Activated CD8-positive, alpha-beta memory T cell treated with anti-CD3 and anti-CD28 coated beads, Interleukin-2, amount 50 U/mL, for 24 hours (primary cell): Measurements from ENCODE around the gene GRK2.

ENCODE experiments used
- DNase-seq: peaks from one replicate; pipeline ENCODE4 v3.0.0-alpha.2; 2020; ENCODE audit errors: extremely low read depth

The GRK2 gene

DNA sequence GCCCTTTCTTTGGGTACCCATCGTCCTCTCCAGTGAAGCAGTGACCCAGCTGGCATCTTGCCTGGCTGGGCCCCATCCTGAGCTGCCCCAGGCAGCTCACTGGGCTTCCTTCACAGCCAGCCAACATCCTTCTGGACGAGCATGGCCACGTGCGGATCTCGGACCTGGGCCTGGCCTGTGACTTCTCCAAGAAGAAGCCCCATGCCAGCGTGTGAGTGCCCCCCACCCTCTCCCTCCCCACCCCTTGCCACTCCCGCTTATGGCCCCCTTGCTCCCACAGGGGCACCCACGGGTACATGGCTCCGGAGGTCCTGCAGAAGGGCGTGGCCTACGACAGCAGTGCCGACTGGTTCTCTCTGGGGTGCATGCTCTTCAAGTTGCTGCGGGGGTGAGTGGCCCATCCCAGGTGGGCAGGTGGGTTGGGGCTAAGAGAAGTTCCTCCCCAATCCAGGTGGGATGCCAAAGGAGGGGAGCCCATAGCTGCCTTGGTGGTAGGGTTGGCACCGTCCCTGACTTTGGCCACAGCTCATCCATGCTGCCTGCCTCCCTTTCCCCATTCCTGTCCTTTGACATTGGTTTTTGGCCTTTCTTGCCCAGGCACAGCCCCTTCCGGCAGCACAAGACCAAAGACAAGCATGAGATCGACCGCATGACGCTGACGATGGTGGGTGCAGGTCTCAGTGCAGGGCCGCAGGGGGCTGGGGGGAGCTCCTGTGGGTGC lies 16.0 kb downstream of the GRK2 start:
- no peak for DNase-seq

DNA sequence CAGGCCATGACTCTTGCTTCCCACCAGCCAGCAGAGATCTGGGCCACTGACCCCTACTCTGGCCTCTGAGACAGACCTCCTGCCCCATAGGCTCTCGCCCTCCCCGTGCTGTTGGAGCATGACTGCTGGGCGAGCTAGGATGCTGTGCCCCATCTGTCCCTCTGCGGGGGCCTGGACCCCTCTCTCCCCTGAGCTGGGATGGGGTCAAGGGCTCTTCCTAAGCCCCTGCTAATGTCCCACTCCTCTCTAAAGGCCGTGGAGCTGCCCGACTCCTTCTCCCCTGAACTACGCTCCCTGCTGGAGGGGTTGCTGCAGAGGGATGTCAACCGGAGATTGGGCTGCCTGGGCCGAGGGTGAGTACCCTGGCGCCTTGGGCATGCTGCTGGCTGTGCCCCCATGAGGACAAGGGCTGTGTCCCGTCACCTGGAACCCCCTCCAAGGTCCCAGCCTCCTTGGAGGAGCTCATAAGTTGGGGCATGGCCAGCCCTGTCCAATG lies 16.7 kb downstream of the GRK2 start:
- DNase-seq: no peak

DNA sequence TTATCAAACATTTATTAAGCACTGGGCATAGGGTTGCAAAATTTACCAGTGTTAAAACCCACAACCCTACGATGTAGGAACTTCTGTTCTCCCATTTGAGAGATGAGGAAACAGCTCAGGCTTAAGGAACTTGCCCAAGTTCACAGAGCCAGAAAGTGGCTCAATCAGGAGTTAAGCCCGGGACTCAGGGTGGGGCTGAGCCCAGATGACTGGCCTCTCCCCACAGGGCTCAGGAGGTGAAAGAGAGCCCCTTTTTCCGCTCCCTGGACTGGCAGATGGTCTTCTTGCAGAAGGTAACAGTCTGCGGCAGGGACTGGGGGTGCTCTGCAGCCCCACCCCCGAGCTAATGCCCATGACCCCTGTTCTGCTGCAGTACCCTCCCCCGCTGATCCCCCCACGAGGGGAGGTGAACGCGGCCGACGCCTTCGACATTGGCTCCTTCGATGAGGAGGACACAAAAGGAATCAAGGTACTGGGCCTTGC lies 17.2 kb downstream of the GRK2 start:
- DNase-seq: no peak

DNA sequence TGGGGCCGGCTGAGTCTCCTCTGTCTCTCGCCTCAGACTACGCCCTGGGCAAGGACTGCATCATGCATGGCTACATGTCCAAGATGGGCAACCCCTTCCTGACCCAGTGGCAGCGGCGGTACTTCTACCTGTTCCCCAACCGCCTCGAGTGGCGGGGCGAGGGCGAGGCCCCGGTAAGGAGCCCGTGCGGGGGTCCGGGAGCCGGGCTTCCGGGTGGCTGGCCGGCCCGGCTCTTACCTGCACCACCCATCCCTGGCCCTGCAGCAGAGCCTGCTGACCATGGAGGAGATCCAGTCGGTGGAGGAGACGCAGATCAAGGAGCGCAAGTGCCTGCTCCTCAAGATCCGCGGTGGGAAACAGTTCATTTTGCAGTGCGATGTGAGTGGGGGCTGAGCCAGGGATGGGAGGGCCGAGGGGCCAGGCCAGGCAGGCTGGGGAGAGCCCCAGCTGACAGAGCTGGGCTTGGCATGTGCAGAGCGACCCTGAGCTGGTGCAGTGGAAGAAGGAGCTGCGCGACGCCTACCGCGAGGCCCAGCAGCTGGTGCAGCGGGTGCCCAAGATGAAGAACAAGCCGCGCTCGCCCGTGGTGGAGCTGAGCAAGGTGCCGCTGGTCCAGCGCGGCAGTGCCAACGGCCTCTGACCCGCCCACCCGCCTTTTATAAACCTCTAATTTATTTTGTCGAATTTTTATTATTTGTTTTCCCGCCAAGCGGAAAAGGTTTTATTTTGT lies 18.7 kb downstream of the GRK2 start:
- no peak for DNase-seq

DNA sequence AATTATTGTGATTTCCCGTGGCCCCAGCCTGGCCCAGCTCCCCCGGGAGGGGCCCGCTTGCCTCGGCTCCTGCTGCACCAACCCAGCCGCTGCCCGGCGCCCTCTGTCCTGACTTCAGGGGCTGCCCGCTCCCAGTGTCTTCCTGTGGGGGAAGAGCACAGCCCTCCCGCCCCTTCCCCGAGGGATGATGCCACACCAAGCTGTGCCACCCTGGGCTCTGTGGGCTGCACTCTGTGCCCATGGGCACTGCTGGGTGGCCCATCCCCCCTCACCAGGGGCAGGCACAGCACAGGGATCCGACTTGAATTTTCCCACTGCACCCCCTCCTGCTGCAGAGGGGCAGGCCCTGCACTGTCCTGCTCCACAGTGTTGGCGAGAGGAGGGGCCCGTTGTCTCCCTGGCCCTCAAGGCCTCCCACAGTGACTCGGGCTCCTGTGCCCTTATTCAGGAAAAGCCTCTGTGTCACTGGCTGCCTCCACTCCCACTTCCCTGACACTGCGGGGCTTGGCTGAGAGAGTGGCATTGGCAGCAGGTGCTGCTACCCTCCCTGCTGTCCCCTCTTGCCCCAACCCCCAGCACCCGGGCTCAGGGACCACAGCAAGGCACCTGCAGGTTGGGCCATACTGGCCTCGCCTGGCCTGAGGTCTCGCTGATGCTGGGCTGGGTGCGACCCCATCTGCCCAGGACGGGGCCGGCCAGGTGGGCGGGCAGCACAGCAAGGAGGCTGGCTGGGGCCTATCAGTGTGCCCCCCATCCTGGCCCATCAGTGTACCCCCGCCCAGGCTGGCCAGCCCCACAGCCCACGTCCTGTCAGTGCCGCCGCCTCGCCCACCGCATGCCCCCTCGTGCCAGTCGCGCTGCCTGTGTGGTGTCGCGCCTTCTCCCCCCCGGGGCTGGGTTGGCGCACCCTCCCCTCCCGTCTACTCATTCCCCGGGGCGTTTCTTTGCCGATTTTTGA lies 19.5 kb downstream of the GRK2 start:
- no peak for DNase-seq

DNA sequence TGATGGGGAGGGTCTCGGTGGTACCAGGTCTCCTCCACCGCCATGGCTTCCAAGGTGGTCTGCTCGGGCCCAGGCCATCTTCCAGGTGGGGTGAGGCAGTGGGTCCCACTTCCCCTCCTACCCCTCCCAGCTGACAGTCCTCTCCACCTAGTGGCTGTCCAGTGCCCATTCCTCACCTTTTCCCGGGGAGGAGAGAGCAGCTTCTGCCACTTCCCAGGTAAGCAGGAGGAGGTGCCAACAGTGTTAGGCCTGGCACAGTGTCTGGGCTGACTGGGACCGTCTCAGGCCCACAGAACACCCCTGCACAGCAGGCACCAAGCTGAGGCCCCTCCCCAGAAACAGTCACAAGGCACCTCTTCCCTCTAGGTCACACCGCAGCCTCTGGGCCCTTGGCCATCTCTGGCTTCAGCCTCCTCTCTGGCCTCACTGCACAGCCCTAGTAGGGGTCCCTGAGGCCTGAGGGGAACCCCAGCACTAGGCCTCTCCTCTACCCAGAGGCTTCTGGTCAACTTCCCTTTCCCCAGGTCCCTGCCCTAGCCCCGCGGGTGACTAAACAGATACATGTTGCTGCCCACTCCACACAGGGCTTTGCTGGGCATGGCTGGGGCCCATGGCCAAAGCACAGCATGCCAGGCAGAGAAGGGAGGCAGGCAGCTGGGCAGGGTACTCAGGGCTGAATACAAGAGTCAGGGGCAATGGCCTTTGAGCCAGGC lies 20.5 kb downstream of the GRK2 start:
- DNase-seq: no peak

DNA sequence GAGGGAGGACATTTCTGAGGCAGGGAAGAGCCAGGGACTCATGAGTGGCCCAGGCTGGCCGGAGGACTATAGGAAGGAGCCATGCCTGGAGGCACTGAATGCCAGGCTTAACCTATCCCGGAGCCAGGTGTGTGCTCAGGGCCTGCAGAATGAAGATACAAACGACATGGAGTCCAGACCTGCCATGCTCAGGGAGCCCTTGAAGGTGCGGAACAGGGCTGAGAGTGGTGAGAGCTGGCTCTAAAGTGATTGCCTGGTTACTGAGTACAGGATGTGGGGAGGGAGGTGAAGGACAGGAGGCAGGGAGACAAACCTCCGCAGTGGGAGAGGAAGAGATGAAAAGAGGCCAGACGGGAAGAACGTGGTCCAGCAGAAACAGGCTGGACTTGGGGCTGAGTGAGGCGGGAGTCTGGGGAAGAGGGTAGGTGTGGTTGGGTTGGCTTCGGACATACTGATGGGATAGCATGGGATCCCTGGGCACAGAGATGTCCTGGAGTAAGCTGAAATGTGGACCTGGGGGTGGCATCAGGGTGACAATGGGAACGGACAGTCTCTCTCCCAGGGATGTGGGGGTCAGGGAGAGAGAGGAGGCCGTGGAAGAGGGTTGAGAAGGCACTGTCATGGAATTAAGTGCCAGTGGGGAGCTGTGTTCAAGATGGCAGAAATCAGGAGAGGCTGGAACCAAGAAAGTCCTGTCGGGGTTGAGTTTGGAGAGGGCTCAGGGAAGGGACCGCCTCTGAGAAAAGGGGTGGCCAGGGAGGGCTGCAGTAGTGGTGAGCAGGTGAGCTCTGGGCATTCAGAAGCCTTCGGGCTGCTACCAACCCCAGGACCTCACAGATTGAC lies 21.3 kb downstream of the GRK2 start:
- no peak for DNase-seq

DNA sequence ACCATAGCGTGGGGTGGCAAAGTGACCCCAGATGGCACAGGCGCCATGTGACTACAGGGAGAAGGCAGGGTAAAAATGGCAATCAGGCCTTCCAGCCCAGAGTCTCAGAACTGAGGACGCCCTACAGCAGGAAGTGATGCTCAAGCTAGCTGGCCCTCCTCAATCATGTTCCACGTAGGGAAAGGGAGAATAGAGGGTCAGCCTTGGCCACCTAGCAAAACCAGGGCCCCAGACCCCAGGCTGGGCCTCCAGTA lies 21.9 kb downstream of the GRK2 start:
- no peak for DNase-seq

DNA sequence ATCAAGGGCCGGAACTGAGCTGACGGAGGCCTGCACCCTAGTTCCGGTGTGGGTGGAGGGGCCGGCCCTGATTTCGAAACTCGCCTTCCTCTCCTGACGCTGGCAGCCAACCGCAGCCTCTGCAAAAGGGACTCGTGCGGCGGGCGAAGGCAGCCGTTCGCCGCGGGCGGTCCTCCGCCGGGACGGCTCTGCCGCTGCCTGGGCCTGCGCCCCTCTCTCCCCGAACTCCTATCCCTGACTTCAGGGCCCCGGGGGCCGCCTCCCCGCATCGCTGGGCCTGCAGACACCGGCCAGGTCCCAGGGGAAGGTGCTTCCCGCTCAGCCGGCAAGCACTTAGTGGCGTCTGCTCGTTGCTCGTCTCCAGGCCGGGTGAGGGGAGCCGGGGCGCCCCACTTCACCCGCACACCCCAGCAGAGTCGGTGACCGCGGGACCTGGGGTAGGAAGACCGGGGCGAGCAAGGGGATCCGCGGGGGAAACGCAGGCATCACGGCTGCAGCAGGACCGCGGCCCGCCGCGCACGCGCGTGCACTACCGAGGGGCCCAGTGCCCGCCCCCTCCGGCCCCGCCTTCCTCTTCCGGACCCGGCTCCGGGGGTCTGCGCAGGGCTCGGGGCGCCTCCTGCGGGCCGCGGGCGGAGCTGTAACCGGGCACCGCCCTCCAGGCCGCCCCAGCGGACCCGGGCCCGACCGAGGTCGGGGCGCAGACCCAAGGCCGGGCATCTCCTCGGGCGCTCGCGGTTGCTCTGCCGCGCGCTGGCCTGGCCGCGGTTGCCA lies 22.4 kb downstream of the GRK2 start:
- DNase-seq: peak; percentile 73

DNA sequence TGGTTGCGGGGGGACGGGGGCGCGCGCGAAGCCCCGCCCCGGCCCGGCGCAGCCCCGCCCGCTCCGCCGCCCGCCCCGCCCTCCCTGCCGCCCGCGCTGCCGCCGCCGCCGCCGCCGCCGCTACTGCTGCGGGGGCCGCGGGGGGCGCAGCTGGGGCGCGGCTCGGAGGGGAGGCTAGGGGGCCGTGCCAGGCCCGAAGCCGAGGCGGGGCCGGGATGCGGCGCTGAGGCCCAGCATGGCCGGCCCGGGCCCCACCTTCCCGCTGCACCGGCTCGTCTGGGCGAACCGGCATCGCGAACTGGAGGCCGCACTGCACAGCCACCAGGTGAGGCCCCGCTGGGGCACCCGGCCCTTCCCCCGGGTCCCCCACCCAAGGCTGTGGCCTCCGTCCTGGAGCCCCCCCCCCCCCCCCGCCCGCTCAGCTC lies 23.0 kb downstream of the GRK2 start, which contains the start of gene ANKRD13D:
Gene ANKRD13D (plus strand): TSS at position 78 of the 425 bp plus-strand sequence. CDS start 158 bp downstream, at position 236.
- DNase-seq: no peak

DNA sequence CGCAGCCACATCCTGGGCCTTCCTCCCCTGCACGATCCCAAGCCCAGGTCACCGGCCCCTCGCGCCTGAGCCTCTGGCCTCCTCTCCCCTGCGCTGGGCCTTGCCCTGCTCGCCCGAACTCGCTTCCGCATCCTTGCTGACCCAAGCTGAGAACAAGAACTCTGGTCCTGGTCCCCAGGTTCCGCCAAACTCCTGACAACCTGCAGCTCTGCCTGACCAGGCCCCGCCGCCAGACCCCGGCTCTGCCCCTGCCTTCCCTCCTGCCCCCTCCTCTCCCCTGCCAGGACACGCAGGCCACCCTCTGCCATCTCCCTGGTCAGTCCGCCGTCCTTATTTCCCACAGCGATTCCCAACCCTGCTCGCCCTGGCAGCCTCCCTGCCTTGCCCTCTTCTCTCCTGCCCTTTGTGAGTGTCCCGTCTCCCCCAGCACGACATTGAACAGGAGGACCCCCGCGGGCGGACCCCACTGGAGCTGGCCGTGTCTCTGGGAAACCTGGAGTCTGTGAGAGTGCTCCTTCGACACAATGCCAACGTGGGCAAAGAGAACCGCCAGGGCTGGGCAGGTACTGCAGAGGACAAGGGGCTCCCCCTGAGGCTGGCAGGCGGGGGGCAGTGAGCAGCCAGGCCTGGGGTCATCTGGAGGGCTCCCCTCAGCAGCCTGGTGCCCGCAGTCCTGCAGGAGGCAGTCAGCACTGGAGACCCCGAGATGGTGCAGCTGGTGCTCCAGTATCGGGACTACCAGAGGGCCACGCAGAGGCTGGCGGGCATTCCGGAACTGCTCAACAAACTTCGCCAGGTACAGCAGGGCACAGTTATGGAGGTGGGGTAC lies 23.6 kb downstream of the GRK2 start:
- DNase-seq: no peak

DNA sequence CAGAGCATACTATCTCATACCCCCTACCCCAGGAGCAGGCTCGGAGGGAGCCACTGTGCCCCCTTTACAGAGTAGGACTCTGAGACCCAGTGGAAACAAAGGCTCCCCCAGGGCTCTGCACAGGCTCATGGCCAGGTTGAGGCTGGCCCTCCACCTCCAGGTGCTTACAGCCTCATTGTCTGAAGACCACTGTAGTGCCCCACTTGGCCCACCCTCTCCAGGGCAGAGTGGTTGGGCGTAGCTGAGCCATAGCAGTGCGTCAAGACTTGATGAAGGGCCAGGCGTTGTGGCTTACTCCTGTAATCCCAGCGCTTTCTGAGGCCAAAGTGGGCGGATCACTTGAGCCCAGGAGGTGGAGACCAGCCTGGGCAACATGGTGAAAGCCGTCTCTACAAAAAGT lies 24.5 kb downstream of the GRK2 start:
- DNase-seq: no peak

DNA sequence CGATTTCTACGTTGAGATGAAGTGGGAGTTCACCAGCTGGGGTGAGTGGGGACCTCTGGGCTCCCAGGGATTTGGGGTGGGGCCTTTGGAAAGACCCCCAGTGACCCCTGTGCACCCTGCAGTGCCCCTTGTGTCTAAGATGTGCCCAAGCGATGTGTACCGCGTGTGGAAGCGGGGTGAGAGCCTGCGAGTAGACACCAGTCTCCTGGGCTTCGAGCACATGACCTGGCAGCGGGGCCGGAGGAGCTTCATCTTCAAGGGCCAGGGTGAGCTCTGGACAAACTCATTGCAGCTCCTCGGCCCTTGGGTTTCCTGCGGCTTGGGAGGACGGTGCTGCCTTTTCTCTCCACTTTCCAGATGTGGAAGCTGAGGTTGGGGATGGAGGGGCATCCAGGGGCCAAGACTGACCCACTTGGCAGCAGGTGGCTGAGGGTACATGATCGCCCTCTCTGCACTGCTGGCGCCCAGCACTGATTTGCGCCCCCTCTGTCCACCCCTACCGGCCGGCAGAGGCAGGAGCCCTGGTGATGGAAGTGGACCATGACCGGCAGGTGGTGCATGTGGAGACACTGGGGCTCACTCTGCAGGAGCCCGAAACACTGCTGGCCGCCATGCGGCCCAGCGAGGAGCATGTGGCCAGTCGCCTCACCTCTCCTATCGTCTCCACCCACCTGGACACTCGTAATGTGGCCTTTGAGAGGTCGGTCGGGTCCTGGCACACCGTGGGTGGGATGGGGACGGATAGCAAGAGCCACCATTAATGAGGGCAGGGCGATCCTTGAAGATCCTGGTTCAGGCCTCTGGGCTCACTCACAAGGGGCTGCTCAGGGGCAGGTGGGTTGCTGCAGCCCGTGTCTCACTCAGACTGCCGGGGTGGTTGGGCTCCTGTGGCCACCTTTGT lies 25.5 kb downstream of the GRK2 start:
- DNase-seq: no peak

DNA sequence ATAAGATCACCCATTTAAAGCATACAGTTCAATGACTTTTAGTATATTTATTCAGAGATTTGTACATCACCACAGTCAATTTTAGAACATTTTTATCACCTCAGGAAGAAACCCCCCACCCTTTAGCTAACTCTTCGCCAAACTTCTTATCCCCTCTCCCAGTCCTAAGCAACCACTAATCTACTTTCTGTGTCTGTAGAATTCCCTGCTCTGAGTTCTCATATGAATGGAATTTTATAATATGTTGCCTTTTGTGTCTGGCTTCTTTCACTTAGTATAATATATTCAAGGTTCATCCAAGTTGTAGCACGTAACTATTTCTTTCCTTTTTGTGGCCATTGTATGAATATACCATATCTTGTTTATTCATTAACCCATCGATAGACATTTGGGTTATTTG lies 26.4 kb downstream of the GRK2 start:
- DNase-seq: no peak

DNA sequence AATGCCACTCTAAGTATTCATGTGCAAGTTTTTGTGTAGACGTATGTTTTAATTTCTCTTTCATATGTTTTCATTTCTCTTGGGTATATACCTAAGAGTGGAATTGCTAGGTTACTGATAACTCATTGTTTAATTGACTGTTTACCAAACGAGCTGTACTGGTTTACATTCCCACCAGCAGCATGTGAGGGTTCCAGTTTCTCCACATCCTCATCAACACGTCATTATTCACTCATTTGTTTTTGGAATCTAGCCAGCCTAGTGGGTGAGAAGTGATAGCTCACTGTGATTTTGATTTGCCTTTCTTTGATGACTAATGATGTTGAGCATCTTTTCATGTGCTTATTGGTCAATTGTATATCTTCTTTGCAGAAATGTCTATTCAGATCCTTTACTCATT lies 26.8 kb downstream of the GRK2 start:
- no peak for DNase-seq

DNA sequence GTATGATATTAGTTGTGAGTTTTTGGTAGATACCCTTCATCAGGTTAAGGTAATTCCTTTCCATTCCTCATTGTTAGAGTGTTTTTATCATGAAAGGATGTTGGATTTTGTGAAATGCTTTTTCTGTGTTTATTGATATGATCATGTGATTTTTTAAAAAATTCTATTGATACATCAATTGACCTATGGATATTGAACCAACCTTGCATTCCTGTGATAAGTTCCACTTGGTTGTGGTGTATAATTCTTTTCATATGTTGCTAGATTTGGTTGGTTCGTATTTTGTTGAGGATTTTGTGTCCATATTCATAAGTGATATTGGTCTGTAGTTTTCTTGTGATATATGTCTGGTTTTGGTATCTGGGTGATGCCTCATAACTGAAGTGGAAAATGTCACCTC lies 29.6 kb downstream of the GRK2 start:
- no peak for DNase-seq

DNA sequence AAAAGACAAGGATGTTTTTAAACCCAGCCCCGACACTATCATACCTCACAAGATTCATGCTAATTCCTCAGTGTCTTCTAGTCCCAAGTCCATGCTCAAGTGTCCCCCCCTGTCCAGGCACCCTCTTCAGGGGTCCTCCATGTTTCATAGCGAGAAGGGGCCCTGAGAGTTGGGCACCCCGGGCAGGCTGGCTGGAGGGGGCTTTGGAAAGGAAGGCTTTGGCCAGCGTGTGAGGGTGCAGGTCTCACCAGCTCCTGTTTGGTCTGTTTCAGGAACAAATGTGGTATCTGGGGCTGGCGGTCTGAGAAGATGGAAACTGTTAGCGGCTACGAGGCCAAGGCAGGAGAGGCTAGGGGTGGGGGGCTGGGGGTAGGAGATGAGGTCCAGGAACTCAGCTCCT lies 32.5 kb downstream of the GRK2 start:
- DNase-seq: no peak
